HG03066 (cell line): Measurements from ENCODE around the gene TXNL4B.
"Not testable (repeated sequence)": the region's sequence is repeated elsewhere in the genome, so short reads cannot be mapped to it uniquely, and the experiment has no call there.

Source experiments
- ATAC-seq: cut with Tn5 transposase; IDR thresholded peaks from one replicate; pipeline ENCODE4 v1.9.1; 2021; ENCODE audit warnings: low read depth; ENCODE audit not compliant: unreplicated experiment

TXNL4B gene

GRCh38 chr16:72076991-72077706 lies 16.3 kb downstream of the TXNL4B start:
- ATAC-seq, result not testable (repeated sequence)

- ATAC-seq, result not testable (repeated sequence)
Measured at GRCh38 chr16:72075067-72075466, 18.4 kb downstream of the TXNL4B start.

GRCh38 chr16:72073560-72074230 lies 19.7 kb downstream of the TXNL4B start:
- no peak for ATAC-seq

- no peak for ATAC-seq
Measured at GRCh38 chr16:72072514-72073342, 20.7 kb downstream of the TXNL4B start.

GRCh38 chr16:72068930-72069329 lies 24.5 kb downstream of the TXNL4B start:
- no peak for ATAC-seq

GRCh38 chr16:72066747-72067146 lies 26.7 kb downstream of the TXNL4B start:
- ATAC-seq, result no peak

GRCh38 chr16:72064361-72064894 lies 29.0 kb downstream of the TXNL4B start:
- no peak for ATAC-seq

GRCh38 chr16:72061564-72061963 lies 31.9 kb downstream of the TXNL4B start:
- no peak for ATAC-seq

GRCh38 chr16:72060405-72060804 lies 33.0 kb downstream of the TXNL4B start:
- no peak for ATAC-seq

GRCh38 chr16:72059060-72059459 lies 34.4 kb downstream of the TXNL4B start:
- not testable (repeated sequence) for ATAC-seq

GRCh38 chr16:72057313-72057712 lies 36.1 kb downstream of the TXNL4B start:
- ATAC-seq, result not testable (repeated sequence)

GRCh38 chr16:72055911-72056310 lies 37.5 kb downstream of the TXNL4B start:
- no peak for ATAC-seq

GRCh38 chr16:72054254-72054847 lies 39.1 kb downstream of the TXNL4B start, which contains the start of gene HP:
Gene HP (plus strand): TSS chr16:72054505. CDS start chr16:72054653, 148 bp downstream.
- ATAC-seq, result not testable (repeated sequence)

GRCh38 chr16:72051818-72052217 lies 41.6 kb downstream of the TXNL4B start:
- no peak for ATAC-seq

GRCh38 chr16:72050769-72051464 lies 42.5 kb downstream of the TXNL4B start:
- ATAC-seq, result no peak

GRCh38 chr16:72049110-72049509 lies 44.3 kb downstream of the TXNL4B start:
- ATAC-seq, result no peak

GRCh38 chr16:72044825-72045359 lies 48.5 kb downstream of the TXNL4B start:
- ATAC-seq, result no peak

- ATAC-seq, result no peak
Measured at GRCh38 chr16:72044296-72044695, 49.1 kb downstream of the TXNL4B start.

- no peak for ATAC-seq
Measured at GRCh38 chr16:72043539-72043938, 49.9 kb downstream of the TXNL4B start.

- no peak for ATAC-seq
Measured at GRCh38 chr16:72043058-72043457, 50.4 kb downstream of the TXNL4B start.
